Right atrium auricular region (tissue), 2 donors: ENCODE results near the gene SRRM4. TPM values are rescaled to one million over a fixed set of nuclear protein-coding genes. Genes with fewer than 3 reads are reported as not detected.

ENCODE experiments used
- DNase-seq: peaks from one replicate; pipeline ENCODE4 v3.0.0-alpha.2; 2019; ENCODE audit warnings: low spot score
- H3K27ac ChIP-seq, 2 donors: fragments of 200-600 bp; sonication (generic); 1 replicate in 1 of 2; 2 replicates in 1 of 2; pipeline ENCODE4 v1.5.1; 2016 to 2019
- H3K27me3 ChIP-seq, 2 donors: fragments of 200-600 bp; sonication (generic); one replicate each; pipeline versions ENCODE4 v1.5.1 to v1.6.0; 2017 to 2019
- H3K36me3 ChIP-seq: fragments of 200-600 bp; sonication (generic); one replicate; pipeline ENCODE4 v1.5.1; 2016
- H3K4me1 ChIP-seq, 2 donors: fragments of 200-600 bp; sonication (generic); one replicate each; pipeline versions ENCODE4 v1.5.1 to v1.6.0; 2017 to 2019
- H3K4me3 ChIP-seq, 2 donors: fragments of 200-600 bp; sonication (generic); 1 replicate in 1 of 2; 2 replicates in 1 of 2; pipeline ENCODE4 v1.5.1; 2017 to 2019; ENCODE audit warnings: mild to moderate bottlenecking in 1 of 2, moderate library complexity in 1 of 2
- H3K9me3 ChIP-seq, 2 donors: fragments of 200-600 bp; sonication (generic); one replicate each; pipeline ENCODE4 v1.5.1; 2019
- total RNA-seq, 2 donors: library from RNA; depleted of rRNA; stranded (reverse); fragments of >200 nt; gene quantifications; one replicate each; pipeline ENCODE4 v1.1.0, GENCODE V29; 2016
- TF ChIP-seq, protein P1 (sequence below), 2 donors: fragments of 200-600 bp; sonication (generic); IDR thresholded peaks; one replicate each; pipeline ENCODE4 v1.5.1; 2019; ENCODE audit warnings: antibody characterized with exemption in 2 of 2

SRRM4 gene
- total RNA-seq, 2 donors from 2014 or later = 0.08 TPM; not detected in 1

DNA sequence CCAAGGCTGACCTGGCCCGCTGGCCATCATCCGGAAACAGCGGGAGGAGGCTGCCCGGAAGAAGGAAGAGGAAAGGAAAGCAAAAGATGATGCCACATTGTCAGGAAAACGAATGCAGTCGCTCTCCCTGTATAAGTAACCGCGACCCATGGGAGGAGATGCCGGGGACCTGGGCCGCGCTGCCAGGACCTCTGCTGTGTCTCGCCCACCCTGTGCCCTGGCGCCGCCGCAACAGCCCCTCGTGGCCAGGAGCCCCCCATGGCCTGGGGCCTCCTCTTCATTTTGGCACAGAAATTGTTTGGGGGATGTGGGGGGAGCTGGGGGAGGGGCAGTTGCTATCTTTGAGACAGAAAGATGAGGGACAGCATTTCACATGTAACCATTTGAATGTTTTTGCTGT is 213.9 kb downstream of the SRRM4 start:
- TF ChIP-seq, protein P1, sequence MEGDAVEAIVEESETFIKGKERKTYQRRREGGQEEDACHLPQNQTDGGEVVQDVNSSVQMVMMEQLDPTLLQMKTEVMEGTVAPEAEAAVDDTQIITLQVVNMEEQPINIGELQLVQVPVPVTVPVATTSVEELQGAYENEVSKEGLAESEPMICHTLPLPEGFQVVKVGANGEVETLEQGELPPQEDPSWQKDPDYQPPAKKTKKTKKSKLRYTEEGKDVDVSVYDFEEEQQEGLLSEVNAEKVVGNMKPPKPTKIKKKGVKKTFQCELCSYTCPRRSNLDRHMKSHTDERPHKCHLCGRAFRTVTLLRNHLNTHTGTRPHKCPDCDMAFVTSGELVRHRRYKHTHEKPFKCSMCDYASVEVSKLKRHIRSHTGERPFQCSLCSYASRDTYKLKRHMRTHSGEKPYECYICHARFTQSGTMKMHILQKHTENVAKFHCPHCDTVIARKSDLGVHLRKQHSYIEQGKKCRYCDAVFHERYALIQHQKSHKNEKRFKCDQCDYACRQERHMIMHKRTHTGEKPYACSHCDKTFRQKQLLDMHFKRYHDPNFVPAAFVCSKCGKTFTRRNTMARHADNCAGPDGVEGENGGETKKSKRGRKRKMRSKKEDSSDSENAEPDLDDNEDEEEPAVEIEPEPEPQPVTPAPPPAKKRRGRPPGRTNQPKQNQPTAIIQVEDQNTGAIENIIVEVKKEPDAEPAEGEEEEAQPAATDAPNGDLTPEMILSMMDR (IDR thresholded peaks at IDR 0.05) = no peak
- DNase-seq = no peak
- Histone ChIP-seq H3K9me3 (no peaks in the 10 kb centered on the region), H3K36me3 (peaks cover 61% of the 10 kb centered on the region), H3K4me1 (peaks cover 0 to 15% of the 10 kb centered on the region in 2 donors), H3K4me3 (no peak overlapping the region), H3K27me3 (no peaks in the 10 kb centered on the region), H3K27ac (no peak overlapping the region)

DNA sequence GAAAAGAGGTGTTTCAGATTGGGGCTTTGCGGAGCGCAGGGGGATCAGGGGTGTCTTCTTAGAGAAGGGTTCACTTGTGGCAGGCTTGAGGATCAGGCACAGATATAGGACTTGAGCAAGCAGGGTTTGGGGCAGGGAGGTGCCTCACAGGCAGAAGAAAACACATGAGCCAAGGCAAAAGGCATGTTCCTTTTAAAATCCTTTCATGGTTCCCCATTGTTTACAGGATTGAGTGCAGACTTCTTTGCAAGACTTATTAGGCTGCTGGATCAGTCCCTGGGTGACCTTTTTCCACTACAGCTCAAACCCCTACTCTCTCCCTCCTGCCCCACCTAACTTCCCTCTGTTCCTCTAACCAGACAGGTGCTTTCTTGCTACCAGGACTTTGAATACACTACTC is 217.1 kb downstream of the SRRM4 start:
- Histone ChIP-seq H3K4me3 (no peak overlapping the region), H3K36me3 (peaks cover 33% of the 10 kb centered on the region), H3K4me1 (peaks cover 0 to 13% of the 10 kb centered on the region in 2 donors), H3K27ac (no peak overlapping the region), H3K27me3 (no peaks in the 10 kb centered on the region), H3K9me3 (no peaks in the 10 kb centered on the region)
- no peak for DNase-seq
- TF ChIP-seq, protein P1 (IDR thresholded peaks at IDR 0.05) = no peak

DNA sequence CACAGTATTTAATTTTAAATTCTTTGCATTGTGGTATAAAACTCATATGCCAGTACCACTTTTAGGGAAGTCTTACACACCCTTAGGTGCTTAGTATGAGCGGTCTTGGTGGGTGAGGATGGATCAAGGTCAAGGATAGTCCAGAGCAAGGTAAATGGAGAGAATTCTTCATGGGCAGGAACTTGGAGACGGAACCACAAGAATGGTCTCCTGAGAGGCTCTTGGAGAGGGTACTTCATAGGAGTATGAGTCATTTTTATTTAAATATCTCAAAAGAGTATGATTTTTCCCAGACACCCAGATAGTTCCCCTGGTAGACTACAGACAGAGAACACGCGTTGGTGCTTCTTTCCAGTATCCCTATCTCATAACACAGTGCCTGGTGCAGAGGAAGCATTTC is 219.3 kb downstream of the SRRM4 start:
- Histone ChIP-seq H3K4me1 (peaks cover 0 to 30% of the 10 kb centered on the region in 2 donors), H3K27ac (no peak overlapping the region), H3K36me3 (peaks cover 11% of the 10 kb centered on the region), H3K4me3 (no peak overlapping the region), H3K27me3 (no peaks in the 10 kb centered on the region), H3K9me3 (no peaks in the 10 kb centered on the region)
- no peak for DNase-seq
- TF ChIP-seq, protein P1 (IDR thresholded peaks at IDR 0.05) = no peak

DNA sequence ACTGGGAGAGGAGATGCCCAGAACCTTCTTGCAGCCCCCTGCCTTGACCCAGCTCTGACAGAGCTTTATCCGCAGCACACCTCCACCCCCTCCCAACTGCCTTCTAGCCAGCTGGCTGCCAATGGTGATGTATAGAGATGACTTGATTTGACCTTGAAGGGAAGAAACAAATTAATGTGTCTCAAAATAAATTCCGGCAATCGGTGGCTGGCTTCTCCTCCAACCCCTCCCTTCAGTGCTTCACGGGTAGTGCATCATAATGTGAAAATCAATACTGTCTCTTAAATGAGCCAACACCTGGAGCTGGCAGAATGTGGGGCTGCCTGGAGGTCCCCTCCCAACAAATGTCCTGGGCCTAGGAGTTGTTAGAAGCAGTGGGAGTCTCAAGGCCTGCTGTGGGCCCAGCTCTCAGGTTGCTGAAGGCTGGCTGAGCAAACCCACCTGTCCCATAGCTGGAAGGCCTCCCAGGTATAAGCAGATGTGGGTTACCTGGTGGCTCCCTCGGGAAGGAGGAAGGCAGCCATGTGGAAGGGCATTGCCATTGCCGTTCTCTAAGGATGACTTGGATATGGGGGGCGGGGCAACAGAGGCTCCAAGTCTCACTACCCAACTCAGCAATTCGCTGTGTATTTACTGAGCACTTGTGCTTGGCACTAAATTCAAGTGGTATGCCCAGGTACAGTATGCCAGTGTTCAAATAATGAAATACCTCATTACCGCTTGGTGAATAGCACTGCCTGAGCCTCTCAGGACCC is 220.6 kb downstream of the SRRM4 start:
- DNase-seq = no peak
- Histone ChIP-seq H3K4me1 (peaks cover 0 to 30% of the 10 kb centered on the region in 2 donors), H3K4me3 (no peak overlapping the region), H3K9me3 (no peaks in the 10 kb centered on the region), H3K36me3 (no peaks in the 10 kb centered on the region), H3K27me3 (no peaks in the 10 kb centered on the region), H3K27ac (no peak overlapping the region)
- TF ChIP-seq, protein P1 (IDR thresholded peaks at IDR 0.05) = no peak

DNA sequence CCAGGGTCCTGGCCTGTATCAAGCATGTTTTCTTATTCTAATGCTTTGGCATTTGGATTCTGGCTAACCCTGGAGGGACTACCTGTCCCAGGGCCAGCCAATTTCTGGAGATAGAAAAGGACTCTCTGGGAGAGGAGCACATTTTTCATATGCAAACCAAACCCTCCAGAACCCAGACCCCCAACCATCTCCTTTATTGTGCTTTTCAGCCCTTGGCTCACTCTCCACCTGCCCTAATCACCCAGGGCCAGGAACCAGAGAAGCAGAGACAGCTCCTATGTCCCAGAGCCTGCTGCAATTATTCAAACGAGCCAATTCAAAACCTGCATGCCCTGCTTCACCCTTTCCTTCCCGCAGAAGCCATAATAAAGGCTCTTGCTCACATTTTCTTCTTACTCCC is 221.2 kb downstream of the SRRM4 start:
- H3K27me3 ChIP-seq = no peaks in the 10 kb centered on the region
- peak overlapping the region in 1 of 2 donors; percentile 87 for H3K27ac ChIP-seq
- no peak overlapping the region for H3K4me3 ChIP-seq
- H3K9me3 ChIP-seq = no peaks in the 10 kb centered on the region
- no peaks in the 10 kb centered on the region for H3K36me3 ChIP-seq
- H3K4me1 ChIP-seq = peaks cover 0 to 30% of the 10 kb centered on the region in 2 donors
- DNase-seq = no peak
- TF ChIP-seq, protein P1 (IDR thresholded peaks at IDR 0.05) = no peak

DNA sequence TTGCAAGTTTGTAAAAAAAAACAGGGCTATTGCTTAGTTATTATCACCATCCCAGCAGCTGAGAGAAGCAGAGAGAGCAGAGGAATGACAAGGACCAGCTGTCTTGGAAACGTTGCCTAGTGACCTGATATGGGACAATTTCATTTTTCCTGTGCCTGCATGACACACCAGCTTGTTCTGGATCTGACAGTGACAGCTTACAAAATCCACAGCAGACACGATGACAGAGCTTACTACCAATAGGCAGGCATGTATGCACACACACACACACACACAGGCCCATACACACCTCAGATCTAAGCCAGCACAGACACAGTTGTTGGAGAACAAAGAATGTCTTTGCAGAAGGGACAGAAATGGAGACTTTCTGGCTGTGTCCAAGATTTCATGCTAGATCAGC is 222.8 kb downstream of the SRRM4 start:
- no peaks in the 10 kb centered on the region for H3K36me3 ChIP-seq
- peaks cover 0 to 46% of the 10 kb centered on the region in 2 donors for H3K4me1 ChIP-seq
- no peaks in the 10 kb centered on the region for H3K9me3 ChIP-seq
- H3K27ac ChIP-seq = peak overlapping the region; percentile 73 to 87
- H3K4me3 ChIP-seq = no peak overlapping the region
- TF ChIP-seq, protein P1 (IDR thresholded peaks at IDR 0.05) = no peak
- DNase-seq = peak; percentile 74
- no peaks in the 10 kb centered on the region for H3K27me3 ChIP-seq
